Adipose tissue (tissue), 3 donors: ENCODE data around the gene NKD2. TPM values are rescaled to one million over a fixed set of nuclear protein-coding genes. Genes with fewer than 3 reads are reported as not detected.

Experiments
- H3K27ac ChIP-seq: one replicate; pipeline ENCODE4 v1.5.1; 2013; ENCODE audit warnings: low read depth, low read length
- WGBS, 3 donors: extraction: QIAGEN DNeasy Blood & Tissue Kit; methylation state at CpG; one replicate each; pipeline ENCODE4 v1.1.7; 2013; 5-methylcytosine and 5-hydroxymethylcytosine counted together
- polyA plus RNA-seq, 3 donors: library from polyadenylated mRNA; stranded (reverse); fragments of 200-250 nt; gene quantifications; one replicate each; pipeline ENCODE4 v1.2.3, GENCODE V29; 2013
- donor health status: healthy with polysubstance abuse.
- donor health status: Bipolar disorder and iron deficiency.
- donor health status: healthy.

NKD2 gene
- polyA plus RNA-seq, 3 donors, result 5.0 to 8.8 (median 5.5) TPM

DNA sequence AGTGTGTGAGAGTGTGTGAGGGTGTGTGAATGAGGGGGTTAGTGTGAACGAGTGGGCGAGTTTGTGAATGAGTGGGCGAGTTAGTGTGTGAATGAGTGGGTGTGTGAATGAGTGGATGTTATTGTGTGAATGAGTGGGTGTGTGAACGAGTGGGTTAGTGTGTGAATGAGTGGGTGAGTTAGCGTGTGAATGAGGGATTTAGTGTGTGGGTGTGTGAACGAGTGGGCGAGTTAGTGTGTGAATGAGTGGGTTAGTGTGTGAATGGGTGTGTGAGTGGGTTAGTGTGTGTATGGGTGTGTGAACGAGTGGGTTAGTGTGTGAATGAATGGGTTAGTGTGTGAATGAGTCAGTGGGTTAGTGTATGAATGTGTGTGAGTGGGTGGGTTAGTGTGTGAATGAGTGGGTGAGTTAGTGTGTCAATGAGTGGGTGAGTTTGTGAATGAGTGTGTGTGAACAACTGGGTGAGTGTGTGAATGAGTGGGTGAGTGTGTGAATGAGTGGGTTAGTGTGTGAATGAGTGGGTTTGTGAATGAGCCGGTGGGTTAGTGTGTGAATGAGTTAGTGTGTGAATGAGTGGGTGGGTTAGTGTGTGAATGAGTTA is 37.5 kb downstream of the NKD2 start:
- 84 to 93% (median 88%) methylated on average over 9 of the region's 9 CpGs for WGBS, 3 donors
- H3K27ac ChIP-seq, result no peak overlapping the region

DNA sequence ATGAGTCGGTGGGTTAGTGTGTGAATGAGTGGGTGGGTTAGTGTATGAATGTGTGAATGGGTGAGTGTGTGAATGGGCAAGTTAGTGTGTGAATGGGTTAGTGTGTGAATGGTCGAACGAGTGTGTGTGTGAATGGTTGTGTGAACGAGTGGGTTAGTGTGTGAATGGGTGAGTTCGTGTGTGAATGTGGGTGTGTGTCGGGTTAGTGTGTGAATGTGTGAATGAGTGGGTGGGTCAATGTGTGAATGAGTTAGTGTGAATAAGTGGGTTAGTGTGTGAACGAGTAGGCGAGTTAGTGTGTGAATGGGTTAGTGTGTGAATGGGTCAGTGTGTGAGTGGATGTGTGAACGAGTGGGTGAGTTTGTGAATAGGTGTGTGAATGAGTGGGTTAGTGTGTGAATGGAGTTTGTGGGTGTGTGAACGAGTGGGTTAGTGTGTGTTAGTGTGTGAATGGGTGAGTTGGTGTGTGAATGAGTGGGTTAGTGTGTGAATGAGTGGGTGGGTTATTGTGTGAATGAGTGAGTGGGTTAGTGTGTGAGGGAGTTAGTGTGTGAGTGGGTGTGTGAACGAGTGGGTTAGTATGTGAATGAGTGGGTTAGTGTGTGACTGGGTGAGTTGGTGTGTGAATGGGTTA is 38.8 kb downstream of the NKD2 start:
- WGBS, 3 donors, result 89 to 90% (median 90%) methylated on average over 11 of the region's 11 CpGs
- no peak overlapping the region for H3K27ac ChIP-seq

DNA sequence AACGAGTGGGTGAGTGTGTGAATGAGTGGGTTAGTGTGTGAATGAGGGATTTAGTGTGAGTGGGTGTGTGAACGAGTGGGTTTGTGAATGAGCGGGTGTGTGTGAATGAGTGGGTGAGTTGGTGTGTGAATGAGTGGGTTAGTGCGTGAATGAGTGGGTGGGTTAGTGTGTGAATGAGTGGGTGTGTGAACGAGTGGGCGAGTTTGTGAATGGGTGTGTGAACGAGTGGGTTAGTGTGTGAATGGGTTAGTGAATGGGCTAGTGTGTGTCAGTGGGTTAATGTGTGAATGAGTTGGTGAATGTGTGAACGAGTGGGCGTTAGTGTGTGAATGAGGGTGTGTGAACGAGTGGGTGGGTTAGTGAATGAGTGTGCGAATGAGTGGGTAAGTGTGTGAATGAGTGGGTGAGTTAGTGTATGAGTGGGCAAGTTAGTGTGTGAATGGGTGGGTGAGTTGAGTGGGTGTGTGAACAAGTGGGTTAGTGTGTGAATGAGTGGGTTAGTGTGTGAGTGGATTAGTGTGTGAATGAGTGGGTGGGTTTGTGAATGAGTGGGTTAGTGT is 39.6 kb downstream of the NKD2 start:
- H3K27ac ChIP-seq, result no peak overlapping the region
- 85 to 91% (median 86%) methylated on average over 11 of the region's 11 CpGs for WGBS, 3 donors

DNA sequence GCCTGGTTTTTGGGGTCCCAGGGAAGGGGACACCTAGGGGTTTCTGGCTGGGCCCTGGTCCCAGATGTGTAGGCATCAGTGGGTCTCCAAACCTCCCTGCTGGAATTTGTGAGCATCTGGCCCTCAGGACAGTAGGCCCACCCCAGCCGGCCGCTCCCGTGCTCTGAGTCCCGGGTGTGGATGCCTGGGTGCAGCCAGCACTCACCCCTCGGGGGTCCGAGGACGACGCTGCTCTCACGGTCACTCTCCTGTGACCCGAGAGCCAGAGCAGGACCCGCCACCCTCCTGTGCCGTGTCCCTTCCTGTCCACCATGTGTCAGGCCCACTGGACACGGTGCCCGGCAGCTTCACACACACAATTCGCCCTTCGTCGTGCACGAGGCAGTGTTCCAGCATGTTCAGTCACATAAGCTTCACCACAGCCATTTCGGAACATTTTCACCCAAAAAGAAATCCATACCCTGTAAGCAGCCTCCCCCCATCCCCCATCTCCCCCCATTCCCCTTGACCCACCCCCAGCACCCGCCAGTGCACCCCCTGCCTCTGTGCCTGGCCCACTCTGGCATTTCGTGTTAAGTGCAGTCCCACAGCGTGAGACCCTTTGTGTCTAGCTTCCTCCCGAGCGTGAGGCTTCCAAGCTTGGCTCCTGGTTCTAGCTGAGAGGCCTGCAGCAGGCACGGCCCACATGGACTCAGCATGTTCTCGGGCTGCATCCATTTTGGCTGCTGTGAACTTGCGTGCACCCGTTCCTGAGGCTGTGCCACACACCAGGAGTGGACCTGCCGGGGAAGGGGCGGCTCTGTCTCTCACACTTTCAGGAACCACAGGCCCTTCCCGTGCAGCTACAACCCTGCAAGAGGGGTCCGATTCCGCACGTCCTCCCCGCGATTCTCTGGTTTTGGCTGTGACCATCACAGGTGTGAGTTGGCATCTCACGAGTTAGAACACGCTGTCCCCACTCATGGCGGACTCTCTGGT is 40.5 kb downstream of the NKD2 start:
- 83 to 86% (median 84%) methylated on average over 39 of the region's 39 CpGs for WGBS, 3 donors
- H3K27ac ChIP-seq, result no peak overlapping the region

DNA sequence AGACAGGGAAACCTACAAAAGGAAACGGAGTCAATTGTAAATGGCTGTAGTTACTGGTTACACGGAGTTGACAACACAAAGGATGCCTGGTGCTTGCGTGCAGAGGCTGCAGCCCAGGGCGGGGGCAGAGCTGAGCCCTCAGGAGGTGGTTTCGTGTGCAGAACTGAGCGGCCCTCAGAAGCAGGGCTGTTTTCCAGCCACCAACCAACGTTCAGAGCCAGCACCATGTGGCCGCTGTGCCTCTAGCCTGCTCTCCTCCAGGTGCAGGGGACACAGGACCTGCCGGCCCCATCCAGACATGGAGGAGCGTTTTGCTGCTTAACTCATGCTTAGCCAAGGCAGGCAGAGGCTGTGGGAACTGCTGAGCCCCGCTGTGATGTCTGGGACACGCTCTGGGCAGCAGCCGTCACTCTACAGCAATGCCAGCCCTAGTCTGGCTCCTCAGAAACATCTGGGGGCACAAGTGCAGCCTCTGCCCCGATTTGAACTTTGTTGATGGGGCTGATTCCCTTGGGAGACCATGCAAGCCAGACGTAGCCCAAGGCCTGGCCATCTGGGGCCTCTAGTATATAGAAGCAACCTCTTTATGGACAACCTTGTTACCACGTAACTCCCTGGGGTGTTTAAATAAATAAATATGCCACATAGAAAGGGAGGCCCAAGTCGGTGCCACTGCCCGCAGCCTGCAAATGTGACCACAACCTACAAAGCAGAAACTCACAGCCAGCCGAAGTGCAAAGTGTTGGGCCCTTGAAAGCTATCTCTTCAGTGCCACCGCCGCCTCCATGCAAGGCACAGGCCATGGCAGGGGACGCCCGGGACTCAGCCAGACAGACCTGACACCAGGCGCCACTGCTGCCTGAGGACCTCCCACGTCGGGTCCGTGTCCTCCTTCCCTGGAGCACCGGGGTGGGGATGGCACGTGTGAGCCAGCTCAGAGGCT is 42.1 kb downstream of the NKD2 start:
- no peak overlapping the region for H3K27ac ChIP-seq
- WGBS, 3 donors, result 85 to 86% (median 85%) methylated on average over 28 to 29 of the region's 29 CpGs

DNA sequence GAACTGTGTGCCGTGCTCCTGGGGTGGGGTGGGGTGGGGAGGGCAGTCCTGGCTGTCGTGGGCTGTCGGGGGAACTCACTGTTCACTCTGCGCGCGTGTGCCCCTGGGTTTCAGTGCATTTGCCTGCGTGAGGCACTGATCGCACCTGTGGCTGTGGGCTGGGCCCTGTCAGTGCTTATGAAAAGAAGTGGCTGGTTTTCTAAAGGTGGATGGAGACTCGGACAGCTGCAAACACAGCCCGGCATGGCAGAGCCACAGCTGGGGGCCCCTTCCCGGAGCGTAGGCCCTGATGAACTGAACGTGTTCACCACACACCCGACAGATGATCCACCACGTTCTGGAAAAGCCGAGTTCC is 42.7 kb downstream of the NKD2 start:
- H3K27ac ChIP-seq, result no peak overlapping the region
- WGBS, 3 donors, result 90 to 93% (median 90%) methylated on average over 16 of the region's 16 CpGs

DNA sequence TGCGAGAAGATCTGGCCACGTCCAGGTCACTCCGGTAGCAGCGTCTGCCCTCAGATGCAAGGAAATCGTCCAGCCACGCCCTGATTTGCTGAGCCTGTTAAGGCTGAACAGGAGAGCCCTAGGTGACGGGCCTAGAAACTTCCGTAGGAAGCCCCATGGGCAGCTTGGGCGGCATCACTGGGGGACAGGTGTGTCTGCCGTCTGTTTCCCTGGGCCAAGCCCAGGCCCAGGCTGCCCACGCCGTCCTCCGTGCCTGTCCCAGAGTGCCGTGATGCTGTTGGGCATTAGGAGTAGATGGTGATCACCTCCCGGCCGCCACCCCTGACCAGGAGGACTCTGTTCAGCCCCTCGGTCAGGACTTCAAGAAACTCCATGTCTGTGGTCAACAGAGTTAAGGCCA is 43.5 kb downstream of the NKD2 start:
- no peak overlapping the region for H3K27ac ChIP-seq
- WGBS, 3 donors, result 88 to 91% (median 90%) methylated on average over 17 of the region's 17 CpGs

DNA sequence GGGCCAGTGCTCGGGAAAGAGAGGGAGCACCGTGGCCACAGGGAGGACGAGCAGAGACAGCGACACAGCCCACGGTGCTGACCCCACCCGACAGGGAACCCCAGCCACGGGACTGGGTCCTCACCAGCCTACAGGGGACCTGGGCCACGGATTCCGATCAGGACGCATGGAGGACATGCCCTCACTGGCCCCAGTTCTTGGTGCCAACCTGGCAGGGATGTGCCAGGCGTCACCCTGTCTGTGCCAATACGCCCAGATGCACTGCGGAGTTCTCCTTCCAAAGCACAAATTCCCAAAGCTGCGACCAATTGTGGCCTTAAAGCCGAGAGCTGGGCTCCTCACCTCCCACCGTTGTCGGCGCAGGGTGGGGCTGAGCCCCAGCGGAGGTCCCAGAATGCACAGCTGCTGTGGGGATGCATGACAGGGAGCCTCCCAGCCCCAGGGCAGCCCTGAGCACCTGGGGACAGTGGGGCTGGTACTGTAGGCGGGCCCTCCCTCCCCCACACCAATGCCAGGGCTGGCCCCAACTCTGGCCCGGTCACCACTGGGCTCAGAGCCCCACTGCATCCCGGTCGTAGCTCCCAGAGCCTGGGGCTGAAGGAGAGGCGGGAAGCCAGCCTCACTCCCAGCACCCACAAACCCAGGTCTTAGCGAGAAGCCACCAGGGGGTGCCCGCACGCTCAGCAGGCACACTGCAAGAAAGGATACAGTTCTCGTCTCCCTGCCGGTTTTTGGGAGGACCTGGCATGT is 44.2 kb downstream of the NKD2 start:
- H3K27ac ChIP-seq, result no peak overlapping the region
- 91 to 96% (median 91%) methylated on average over 28 to 29 of the region's 29 CpGs for WGBS, 3 donors

DNA sequence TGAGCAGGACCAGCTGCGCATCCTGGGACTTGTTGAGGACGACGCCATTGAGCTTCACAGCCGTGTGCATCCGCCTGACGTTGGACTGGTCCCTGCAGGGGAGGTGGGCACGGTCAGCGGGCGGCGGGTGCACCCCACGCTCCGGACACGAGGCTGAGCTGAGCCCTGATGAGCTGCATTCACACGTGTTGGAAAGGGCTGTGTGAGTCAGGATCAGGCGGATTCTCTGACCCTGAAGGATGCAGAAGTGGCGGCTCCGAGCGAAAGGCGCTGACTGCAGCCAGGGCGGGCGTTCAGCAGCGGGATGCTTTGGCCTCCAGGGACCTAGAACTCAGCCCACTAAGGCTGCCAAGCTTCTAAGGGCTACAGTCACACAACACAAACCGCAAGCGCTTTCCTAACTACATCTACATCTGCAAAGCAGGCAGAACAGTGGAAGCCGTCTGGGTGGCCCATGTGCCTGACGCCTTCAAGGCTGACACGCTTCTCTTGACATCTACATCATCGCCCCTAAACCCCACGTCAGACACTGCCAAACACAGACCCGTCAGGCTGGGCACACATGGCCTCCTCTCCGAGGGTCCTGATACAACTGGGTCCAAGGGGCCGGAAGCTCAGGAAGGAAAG is 44.9 kb downstream of the NKD2 start:
- H3K27ac ChIP-seq, result no peak overlapping the region
- WGBS, 3 donors, result 82 to 92% (median 89%) methylated on average over 32 of the region's 32 CpGs

DNA sequence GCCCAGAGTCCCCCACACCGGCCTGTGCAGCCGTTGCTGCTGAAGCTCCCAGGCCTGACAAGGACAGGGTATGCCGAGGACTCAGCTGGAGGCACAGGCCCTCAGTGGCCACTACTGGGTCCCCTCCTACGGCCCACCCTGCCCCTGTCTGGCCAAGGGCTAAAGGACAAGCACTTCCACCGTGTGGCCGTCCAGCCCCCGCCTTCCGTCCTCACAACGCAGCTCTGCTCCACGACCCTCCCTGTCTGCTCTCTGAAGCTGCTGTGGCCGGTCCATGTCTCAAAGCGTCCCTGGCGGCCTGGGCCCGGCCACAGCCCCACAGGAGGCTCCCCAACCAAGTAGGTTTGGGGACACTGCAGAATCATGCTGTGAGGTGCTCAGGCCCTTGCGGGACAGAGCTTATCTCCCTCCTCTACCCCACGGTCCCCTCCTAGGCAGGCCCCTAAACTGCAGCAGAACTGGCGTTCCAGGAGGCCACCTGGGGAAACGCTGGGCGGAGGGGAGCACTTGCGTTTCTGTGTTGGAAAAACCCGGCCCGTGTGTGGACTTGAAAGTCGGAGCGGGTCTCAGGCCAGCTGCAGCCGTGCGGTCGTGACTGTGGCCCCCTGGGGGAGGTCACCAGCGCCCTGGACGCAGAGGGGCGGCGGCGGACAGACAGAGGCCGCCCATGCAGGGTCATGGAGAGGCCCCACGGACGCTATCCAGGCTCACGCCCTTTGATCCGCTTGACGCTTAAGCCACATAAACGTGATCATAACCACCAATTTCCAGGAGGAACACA is 45.6 kb downstream of the NKD2 start:
- WGBS, 3 donors, result 87 to 91% (median 87%) methylated on average over 39 of the region's 39 CpGs
- H3K27ac ChIP-seq, result no peak overlapping the region

DNA sequence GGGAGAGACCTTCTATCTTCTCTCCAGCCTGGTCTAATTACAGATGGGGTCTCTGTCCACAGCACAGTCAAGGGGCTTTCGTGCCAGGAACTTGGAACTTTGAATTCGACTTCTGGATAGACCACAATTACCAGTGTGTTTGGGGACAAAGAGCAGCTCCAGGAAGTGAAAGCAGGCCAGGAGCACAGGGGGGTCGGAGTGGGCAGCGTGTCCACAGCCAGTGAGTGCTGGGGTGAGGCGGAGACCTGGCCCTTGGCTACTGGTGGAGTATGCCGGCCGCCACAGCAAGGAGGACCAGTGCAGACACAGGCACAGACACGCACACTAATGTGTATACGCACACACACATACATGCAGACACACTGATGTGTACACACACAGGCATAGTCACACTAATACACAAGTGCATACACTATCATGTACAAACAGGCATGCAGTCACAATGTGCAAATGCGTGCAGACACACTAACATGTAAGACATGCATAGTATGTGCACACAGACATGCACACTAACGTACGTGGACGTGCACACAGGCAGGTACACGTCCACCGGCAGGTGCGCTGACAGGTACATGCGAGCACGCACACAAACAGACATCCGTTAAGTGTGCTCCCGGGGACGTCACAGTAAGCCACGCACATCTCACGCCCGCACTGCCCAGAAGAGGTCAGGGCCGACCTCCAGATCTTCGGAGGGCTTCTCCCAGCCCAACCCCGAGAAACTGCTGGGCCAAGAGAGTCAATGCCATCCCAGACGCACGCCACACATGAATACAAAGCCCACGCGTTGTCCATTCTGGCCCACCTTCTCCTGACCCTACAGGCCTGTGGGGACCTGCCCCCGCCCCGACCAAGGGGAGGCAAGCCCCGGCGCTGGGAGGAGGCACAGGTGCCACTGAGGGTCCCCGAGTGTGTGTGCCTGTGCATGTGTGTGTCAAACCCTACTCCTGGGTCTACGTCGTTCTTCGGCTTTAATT is 46.5 kb downstream of the NKD2 start:
- WGBS, 3 donors, result 88 to 91% (median 90%) methylated on average over 39 of the region's 39 CpGs
- H3K27ac ChIP-seq, result no peak overlapping the region

DNA sequence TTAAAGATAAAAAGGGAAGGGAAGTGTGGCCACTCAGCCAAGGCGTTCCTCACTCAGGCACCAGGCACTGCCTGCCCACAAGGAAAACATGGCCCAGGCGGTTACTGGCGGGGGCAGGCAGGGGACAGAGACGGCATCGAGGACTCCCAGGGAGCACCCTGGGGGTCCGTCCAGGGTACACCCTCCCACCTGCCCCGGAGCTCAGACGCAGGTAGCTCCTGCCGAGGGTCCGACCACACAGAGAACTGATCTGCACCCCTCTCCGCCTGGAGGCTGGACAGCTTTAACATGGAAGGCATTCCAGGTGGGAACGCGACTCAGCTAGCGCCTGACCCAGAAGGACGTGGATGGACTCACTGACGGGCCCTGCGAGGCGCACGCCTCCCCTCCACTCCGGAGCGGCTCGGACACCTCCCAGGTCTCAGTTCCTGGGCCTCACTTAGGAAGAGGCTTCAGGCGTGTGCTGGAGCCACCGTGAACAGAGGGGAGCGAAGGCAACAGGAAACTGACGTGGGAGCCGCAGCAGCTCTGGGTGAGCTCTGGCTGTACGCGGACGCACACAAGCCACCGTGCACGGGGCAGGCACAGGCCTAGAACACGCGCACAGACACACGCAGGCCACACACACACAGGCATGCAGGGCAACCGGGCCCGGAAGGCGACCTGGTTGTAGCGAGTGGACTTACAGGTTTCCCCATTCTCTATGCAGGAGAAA is 47.5 kb downstream of the NKD2 start:
- H3K27ac ChIP-seq, result no peak overlapping the region
- WGBS, 3 donors, result 90 to 93% (median 92%) methylated on average over 39 of the region's 39 CpGs

DNA sequence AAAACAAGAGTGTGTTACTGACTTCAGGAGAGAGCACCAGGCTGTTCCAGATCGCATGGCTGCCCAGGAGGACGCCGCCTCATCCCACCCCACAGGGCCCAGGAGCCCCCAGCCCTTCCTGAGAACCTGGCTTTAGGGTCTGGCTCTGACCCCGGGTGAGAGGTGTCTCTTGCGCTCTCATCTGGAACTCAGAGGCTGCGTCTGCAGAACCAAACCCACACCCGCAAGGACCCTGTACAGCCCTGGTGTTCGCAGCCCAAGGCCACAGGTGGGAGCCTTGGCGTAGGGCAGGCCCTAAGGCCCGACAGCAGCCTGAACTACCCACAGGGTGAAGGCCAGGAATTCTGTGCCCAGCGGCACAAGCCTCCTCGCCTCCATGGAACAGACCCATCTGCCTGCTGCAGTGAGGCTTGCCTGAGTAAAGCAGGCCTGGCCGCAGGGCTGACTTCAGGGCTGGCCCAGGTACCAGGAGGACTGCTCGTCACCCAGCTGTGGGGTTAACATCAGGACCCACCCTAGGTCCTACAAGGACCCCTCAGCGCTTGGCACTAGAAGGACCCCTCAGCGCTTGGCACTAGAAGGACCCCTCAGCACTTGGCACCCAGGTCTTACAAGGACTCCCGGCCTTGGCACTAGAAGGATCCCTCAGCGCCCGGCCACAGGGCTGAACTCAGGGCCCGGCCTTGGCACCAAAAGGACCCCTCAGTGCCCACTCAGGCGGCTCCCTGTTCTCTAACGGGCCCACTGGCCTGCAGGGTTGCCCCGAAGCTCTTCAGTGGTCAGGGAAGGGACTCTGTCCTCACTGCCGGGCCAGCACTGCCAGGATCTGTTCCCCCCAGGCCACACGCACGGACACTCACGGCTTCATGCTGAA is 48.2 kb downstream of the NKD2 start:
- H3K27ac ChIP-seq, result no peak overlapping the region
- WGBS, 3 donors, result 92 to 96% (median 94%) methylated on average over 27 of the region's 27 CpGs
